H1 (cell line): ENCODE results near the gene BCL2L11. TPM values are rescaled to one million over a fixed set of nuclear protein-coding genes. Genes with fewer than 3 reads are reported as not detected.

Experiments
- ASH2L ChIP-seq: fragments of 200-600, 300-600 bp; sonication (generic); IDR thresholded peaks from one replicate; pipeline ENCODE4 v1.7.1; 2017; ENCODE audit warnings: low read length
- BRCA1 ChIP-seq: IDR thresholded peaks from 2 replicates; pipeline ENCODE4 v1.6.1; 2012; ENCODE audit warnings: low read depth, low read length, improper control_type of control experiment
- CREB1 ChIP-seq: IDR thresholded peaks from 2 replicates; pipeline ENCODE4 v1.6.1; 2012; ENCODE audit warnings: inconsistent platforms
- EZH2 ChIP-seq: fragments of 200-600 bp; sonication (generic); IDR thresholded peaks from 2 replicates; pipeline ENCODE4 v1.7.1; 2012; ENCODE audit warnings: low read depth, mild to moderate bottlenecking, moderate library complexity, low read length, inconsistent platforms; ENCODE audit not compliant: severe bottlenecking
- GTF2F1 ChIP-seq: IDR thresholded peaks from 2 replicates; pipeline ENCODE4 v1.6.1; 2012; ENCODE audit warnings: low read depth, low read length, improper control_type of control experiment, borderline replicate concordance
- HDAC2 ChIP-seq, 2 experiments: fragments of 300-600 bp in 1 of 2; sonication (generic) in 1 of 2; IDR thresholded peaks; 2 replicates each; pipeline ENCODE4 v1.6.1; 2011 to 2012; ENCODE audit warnings: low read depth in 2 of 2, low read length in 2 of 2, mild to moderate bottlenecking in 2 of 2, moderate library complexity in 2 of 2, borderline replicate concordance in 1 of 2, inconsistent platforms in 1 of 2
- KDM5A ChIP-seq: fragments of 200-600 bp; IDR thresholded peaks from 2 replicates; pipeline ENCODE4 v1.7.1; 2012; ENCODE audit warnings: mild to moderate bottlenecking, low read length, inconsistent platforms, mixed read lengths
- MAFK ChIP-seq: IDR thresholded peaks from 2 replicates; pipeline ENCODE4 v1.6.1; 2012; ENCODE audit warnings: low read depth, mild to moderate bottlenecking, improper control_type of control experiment, low read length
- NRF1 ChIP-seq: IDR thresholded peaks from 2 replicates; pipeline ENCODE4 v1.6.1; 2011; ENCODE audit warnings: mild to moderate bottlenecking, low read depth, low read length, improper control_type of control experiment
- POLR2A ChIP-seq, 2 experiments: IDR thresholded peaks; 1 replicate in 1 of 2; 2 replicates in 1 of 2; pipeline ENCODE4 v1.6.1; 2011; ENCODE audit warnings: low read depth in 2 of 2, low read length in 2 of 2, mild to moderate bottlenecking in 2 of 2; ENCODE audit errors: control extremely low read depth in 1 of 2
- RAD21 ChIP-seq, 2 experiments: IDR thresholded peaks in 1 of 2; conservative IDR thresholded peaks in 1 of 2; 2 replicates each; pipeline ENCODE4 v1.6.1; 2011; ENCODE audit warnings: low read depth in 2 of 2, low read length in 2 of 2, improper control_type of control experiment in 1 of 2, inconsistent platforms in 1 of 2, mild to moderate bottlenecking in 1 of 2, moderate library complexity in 1 of 2
- RXRA ChIP-seq: IDR thresholded peaks from 2 replicates; pipeline ENCODE4 v1.6.1; 2011; ENCODE audit warnings: low read depth, mild to moderate bottlenecking, low read length, moderate library complexity; ENCODE audit not compliant: insufficient read depth
- SAP30 ChIP-seq: fragments of 300-600 bp; sonication (generic); IDR thresholded peaks from 2 replicates; pipeline ENCODE4 v1.7.1; 2012; ENCODE audit warnings: low read length, moderate library complexity, mild to moderate bottlenecking, inconsistent platforms; ENCODE audit not compliant: insufficient read depth, insufficient replicate concordance
- SRF ChIP-seq: IDR thresholded peaks from 2 replicates; pipeline ENCODE4 v1.6.1; 2011; ENCODE audit warnings: mild to moderate bottlenecking, low read depth, low read length, moderate library complexity
- TBP ChIP-seq: IDR thresholded peaks from 2 replicates; pipeline ENCODE4 v1.6.1; 2011; ENCODE audit warnings: low read depth, low read length, improper control_type of control experiment
- polyA plus RNA-seq, 7 experiments: library from polyadenylated mRNA; depleted of rRNA in 3 of 7; stranded (reverse) in 5 of 7; unstranded in 2 of 7; fragments of >200 nt in 5 of 7; fragments of 200-250 nt in 2 of 7; gene quantifications; 1 replicate in 5 of 7; 2 replicates in 1 of 7; 4 replicates in 1 of 7; pipeline versions ENCODE4 v1.2.1 to v1.2.3, GENCODE V29; 2011 to 2013; ENCODE audit warnings: missing spikeins in 2 of 7, mixed read lengths in 2 of 7
- total RNA-seq: library from RNA; stranded (reverse); fragmentation: NEBNext Ultra II Directional; extraction: Animal tissue kit (Norgen Biotek cat#: 25700); gene quantifications from 2 replicates; pipeline ENCODE4 v1.2.1, GENCODE V29; 2021
- TF ChIP-seq, protein P1 (sequence below), 3 experiments: IDR thresholded peaks; 1 replicate in 2 of 3; 2 replicates in 1 of 3; pipeline versions ENCODE4 v1.5.1 to v1.6.1; 2011; ENCODE audit warnings: low read length in 3 of 3, mild to moderate bottlenecking in 3 of 3, inconsistent platforms in 2 of 3, low read depth in 1 of 3, moderate library complexity in 1 of 3; ENCODE audit not compliant: insufficient read depth in 1 of 3; ENCODE audit errors: control extremely low read depth in 1 of 3
- TF ChIP-seq, protein P2 (sequence below): IDR thresholded peaks from 2 replicates; pipeline ENCODE4 v1.6.1; 2012; ENCODE audit warnings: inconsistent platforms
- TF ChIP-seq, protein P3 (sequence below): IDR thresholded peaks from 2 replicates; pipeline ENCODE4 v1.6.1; 2012; ENCODE audit warnings: inconsistent platforms

Gene BCL2L11
- total and polyA plus RNA-seq, 2 of the 8 experiments (the other 6 are each of a cell fraction or from before 2014, with no cell fraction given): 7.5 to 22.9 TPM

GRCh38 chr2:111120253-111121027 is at the start of gene BCL2L11 (continued):
- no peak for TF ChIP-seq EZH2
- peak in 1 of 2 experiments; percentile 8; a peak in 1 of 4 replicates for TF ChIP-seq HDAC2 (IDR thresholded peaks at IDR 0.05; ENCODE audit: borderline replicate concordance in 1 of 2, low read depth in 2 of 2, low read length in 2 of 2)
- 0 out of 2 replicates have a peak, but pooled peaks have one; percentile 11 for TF ChIP-seq CREB1
- peak; percentile 26 for TF ChIP-seq ASH2L
- TF ChIP-seq, protein P1, sequence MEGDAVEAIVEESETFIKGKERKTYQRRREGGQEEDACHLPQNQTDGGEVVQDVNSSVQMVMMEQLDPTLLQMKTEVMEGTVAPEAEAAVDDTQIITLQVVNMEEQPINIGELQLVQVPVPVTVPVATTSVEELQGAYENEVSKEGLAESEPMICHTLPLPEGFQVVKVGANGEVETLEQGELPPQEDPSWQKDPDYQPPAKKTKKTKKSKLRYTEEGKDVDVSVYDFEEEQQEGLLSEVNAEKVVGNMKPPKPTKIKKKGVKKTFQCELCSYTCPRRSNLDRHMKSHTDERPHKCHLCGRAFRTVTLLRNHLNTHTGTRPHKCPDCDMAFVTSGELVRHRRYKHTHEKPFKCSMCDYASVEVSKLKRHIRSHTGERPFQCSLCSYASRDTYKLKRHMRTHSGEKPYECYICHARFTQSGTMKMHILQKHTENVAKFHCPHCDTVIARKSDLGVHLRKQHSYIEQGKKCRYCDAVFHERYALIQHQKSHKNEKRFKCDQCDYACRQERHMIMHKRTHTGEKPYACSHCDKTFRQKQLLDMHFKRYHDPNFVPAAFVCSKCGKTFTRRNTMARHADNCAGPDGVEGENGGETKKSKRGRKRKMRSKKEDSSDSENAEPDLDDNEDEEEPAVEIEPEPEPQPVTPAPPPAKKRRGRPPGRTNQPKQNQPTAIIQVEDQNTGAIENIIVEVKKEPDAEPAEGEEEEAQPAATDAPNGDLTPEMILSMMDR (IDR thresholded peaks at IDR 0.05; ENCODE audit: control extremely low read depth in 1 of 3, insufficient read depth in 1 of 3, low read depth in 1 of 3, low read length in 3 of 3): no peak
- TF ChIP-seq, protein P2, sequence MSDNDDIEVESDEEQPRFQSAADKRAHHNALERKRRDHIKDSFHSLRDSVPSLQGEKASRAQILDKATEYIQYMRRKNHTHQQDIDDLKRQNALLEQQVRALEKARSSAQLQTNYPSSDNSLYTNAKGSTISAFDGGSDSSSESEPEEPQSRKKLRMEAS: peak; percentile 97
- TF ChIP-seq GTF2F1: peak; percentile 35; the same call in 1 of the 2 replicates
- TF ChIP-seq, protein P3, sequence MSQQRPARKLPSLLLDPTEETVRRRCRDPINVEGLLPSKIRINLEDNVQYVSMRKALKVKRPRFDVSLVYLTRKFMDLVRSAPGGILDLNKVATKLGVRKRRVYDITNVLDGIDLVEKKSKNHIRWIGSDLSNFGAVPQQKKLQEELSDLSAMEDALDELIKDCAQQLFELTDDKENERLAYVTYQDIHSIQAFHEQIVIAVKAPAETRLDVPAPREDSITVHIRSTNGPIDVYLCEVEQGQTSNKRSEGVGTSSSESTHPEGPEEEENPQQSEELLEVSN: peak; percentile 76
- TF ChIP-seq RAD21 (IDR thresholded peaks at IDR 0.05 in 1 of 2, conservative IDR thresholded peaks at IDR 0.05 in 1 of 2; ENCODE audit: low read depth in 2 of 2, low read length in 2 of 2): peak in 1 of 2 experiments; percentile 10; a peak in 1 of 4 replicates
- TF ChIP-seq POLR2A (IDR thresholded peaks at IDR 0.05; ENCODE audit: control extremely low read depth in 1 of 2, low read depth in 2 of 2, low read length in 2 of 2): peak in 1 of 2 experiments; percentile 95; a peak in 2 of 3 replicates
- no peak for TF ChIP-seq KDM5A
- TF ChIP-seq SRF: no peak
- TF ChIP-seq BRCA1: peak; percentile 35; the same call in 1 of the 2 replicates
- TF ChIP-seq RXRA: no peak
- no peak for TF ChIP-seq NRF1
- TF ChIP-seq MAFK: no peak
- no peak for TF ChIP-seq SAP30
- peak; percentile 94 for TF ChIP-seq TBP
